ENCODE measurements around the gene UBR3.

DNA sequence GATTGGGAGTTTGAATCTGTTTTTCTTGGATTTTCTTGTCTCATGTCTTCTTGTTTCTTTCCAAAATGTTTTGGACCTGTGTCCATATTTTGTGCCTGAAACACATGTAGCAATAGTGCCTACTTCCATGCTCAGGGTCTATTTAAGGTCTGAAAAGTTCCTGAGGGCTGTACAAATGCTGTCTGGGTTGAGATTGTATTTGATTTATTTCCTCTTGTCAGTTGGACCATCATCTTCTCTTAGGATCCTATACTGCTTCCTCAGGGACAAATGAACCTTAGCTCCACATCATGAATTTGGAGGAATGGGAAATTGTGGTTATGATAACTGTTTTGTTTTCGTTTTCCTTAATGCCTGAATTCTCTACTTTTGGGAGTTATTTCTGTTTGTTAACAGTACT, 59.9 kb downstream of the UBR3 start:
- no peak for TF ChIP-seq CTCF (conservative IDR thresholded peaks at IDR 0.05 in 1 of 2, IDR thresholded peaks at IDR 0.05 in 1 of 2; ENCODE audit: extremely low read depth in 1 of 2, insufficient read depth in 1 of 2, low read depth in 1 of 2, low read length in 2 of 2)
- no peak for TF ChIP-seq EZH2 (IDR thresholded peaks at IDR 0.05; ENCODE audit: borderline replicate concordance, low read length)

Data from mammary epithelial cell (primary cell).